ENCODE results near the gene PDHB.
"Not testable (repeated sequence)": the region's sequence is repeated elsewhere in the genome, so short reads cannot be mapped to it uniquely, and the experiment has no call there.

PDHB gene

GRCh38 chr3:58440996-58441355 is 7.3 kb upstream of the PDHB start:
- not testable (repeated sequence) for FAIRE-seq; DNase-seq (ENCODE audit: insufficient read length, low spot score)

- FAIRE-seq: not testable (repeated sequence)
Observed at GRCh38 chr3:58437276-58437675, 3.6 kb upstream of the PDHB start.

GRCh38 chr3:58434990-58435389 is 1.4 kb upstream of the PDHB start:
- DNase-seq (ENCODE audit: insufficient read length, low spot score) (peak; percentile 46), FAIRE-seq (no peak)

More at GRCh38 chr3:58437276-58437675, 3.6 kb upstream of the PDHB start:
- DNase-seq (ENCODE audit: insufficient read length, low spot score): not testable (repeated sequence)

GRCh38 chr3:58434511-58434910 is 879 bp upstream of the PDHB start:
- FAIRE-seq: no peak

GRCh38 chr3:58434168-58434504 is 504 bp upstream of the PDHB start:
- DNase-seq (ENCODE audit: insufficient read length, low spot score) (no peak), FAIRE-seq (no peak)

More at GRCh38 chr3:58434511-58434910, 879 bp upstream of the PDHB start:
- no peak for DNase-seq (ENCODE audit: insufficient read length, low spot score)

GRCh38 chr3:58432905-58433304 is 727 bp downstream of the PDHB start:
- no peak for FAIRE-seq
- DNase-seq (ENCODE audit: insufficient read length, low spot score): no peak

- FAIRE-seq (no peak), DNase-seq (ENCODE audit: insufficient read length, low spot score) (no peak)
Observed at GRCh38 chr3:58429657-58430056, 4.0 kb downstream of the PDHB start.

GRCh38 chr3:58427661-58428361 is 5.8 kb downstream of the PDHB start:
- no peak for FAIRE-seq
- DNase-seq (ENCODE audit: insufficient read length, low spot score): no peak

GRCh38 chr3:58425782-58426181 is 7.8 kb downstream of the PDHB start:
- FAIRE-seq: no peak
- DNase-seq (ENCODE audit: insufficient read length, low spot score): no peak

- FAIRE-seq (no peak), DNase-seq (ENCODE audit: insufficient read length, low spot score) (no peak)
Observed at GRCh38 chr3:58424613-58425012, 9.0 kb downstream of the PDHB start.

GRCh38 chr3:58422756-58423325 is 10.8 kb downstream of the PDHB start:
- FAIRE-seq: no peak
- DNase-seq (ENCODE audit: insufficient read length, low spot score): no peak

- FAIRE-seq (no peak), DNase-seq (ENCODE audit: insufficient read length, low spot score) (no peak)
Observed at GRCh38 chr3:58421004-58421403, 12.6 kb downstream of the PDHB start.

GRCh38 chr3:58419780-58420507 is 13.7 kb downstream of the PDHB start:
- FAIRE-seq (no peak), DNase-seq (ENCODE audit: insufficient read length, low spot score) (no peak)

- no peak for DNase-seq (ENCODE audit: insufficient read length, low spot score)
- FAIRE-seq: no peak
Observed at GRCh38 chr3:58418227-58418626, 15.4 kb downstream of the PDHB start.

- FAIRE-seq (no peak), DNase-seq (ENCODE audit: insufficient read length, low spot score) (no peak)
Observed at GRCh38 chr3:58417075-58417474, 16.6 kb downstream of the PDHB start.

- no peak for FAIRE-seq
- DNase-seq (ENCODE audit: insufficient read length, low spot score): no peak
Observed at GRCh38 chr3:58416191-58416590, 17.4 kb downstream of the PDHB start.

- DNase-seq (ENCODE audit: insufficient read length, low spot score): peak; percentile 68
- FAIRE-seq: no peak
Observed at GRCh38 chr3:58414538-58415197, 19.0 kb downstream of the PDHB start.

- FAIRE-seq (no peak), DNase-seq (ENCODE audit: insufficient read length, low spot score) (no peak)
Observed at GRCh38 chr3:58411851-58412830, 21.5 kb downstream of the PDHB start.

- DNase-seq (ENCODE audit: insufficient read length, low spot score): no peak
- FAIRE-seq: no peak
Observed at GRCh38 chr3:58411036-58411435, 22.6 kb downstream of the PDHB start.

- DNase-seq (ENCODE audit: insufficient read length, low spot score) (no peak), FAIRE-seq (no peak)
Observed at GRCh38 chr3:58409663-58410062, 24.0 kb downstream of the PDHB start.
